GM12891 (cell line): ENCODE measurements around the gene BACH1.

Experiments
- POLR2A ChIP-seq: IDR thresholded peaks from 2 replicates; pipeline ENCODE4 v1.6.1; 2011; ENCODE audit warnings: low read depth, low read length, control low read depth
- POLR2AphosphoS5 ChIP-seq: IDR thresholded peaks from 2 replicates; pipeline ENCODE4 v1.6.1; 2011; ENCODE audit warnings: low read depth, low read length, control low read depth
- POU2F2 ChIP-seq: IDR thresholded peaks from 2 replicates; pipeline ENCODE4 v1.6.1; 2011; ENCODE audit warnings: low read depth, mild to moderate bottlenecking, control low read depth, low read length, moderate library complexity
- SPI1 ChIP-seq: IDR thresholded peaks from 2 replicates; pipeline ENCODE4 v1.6.1; 2011; ENCODE audit warnings: low read depth, low read length, control low read depth
- TAF1 ChIP-seq: IDR thresholded peaks from 2 replicates; pipeline ENCODE4 v1.6.1; 2011; ENCODE audit warnings: low read depth, low read length, control low read depth

DNA sequence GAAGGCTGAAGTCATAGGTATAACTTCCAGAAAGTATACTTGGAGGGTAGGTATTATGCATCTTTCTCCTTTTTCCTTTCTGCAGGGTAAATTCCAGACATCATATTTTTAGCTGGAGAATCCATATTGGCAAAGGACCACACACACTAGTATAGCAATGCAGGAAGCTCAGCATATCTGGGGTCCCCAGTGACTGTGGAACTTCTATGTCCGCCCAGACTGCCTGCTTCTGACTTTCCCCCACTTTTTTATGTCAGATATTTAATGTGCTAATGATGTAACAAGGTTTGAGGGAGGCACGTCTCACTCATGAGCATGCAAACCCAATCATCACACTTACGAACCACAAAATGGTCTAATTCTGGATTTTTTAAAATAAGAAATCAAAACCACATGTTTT, 90.4 kb downstream of the BACH1 start:
- TF ChIP-seq POLR2A (no peak), POLR2AphosphoS5 (no peak), POU2F2 (no peak), SPI1 (no peak), TAF1 (no peak)
